GF-D8 (cell line): ENCODE measurements around the gene PLPP7.
"Not testable (repeated sequence)": the region's sequence is repeated elsewhere in the genome, so short reads cannot be mapped to it uniquely, and the experiment has no call there.

Experiments used
- DNase-seq: peaks from one replicate; lab custom pipeline; 2025; lab: John Stamatoyannopoulos, UW

The PLPP7 gene

GRCh38 chr9:131289301-131290035 lies at the start of gene PLPP7:
TSS of gene PLPP7 (plus strand) at chr9:131289723. CDS start at chr9:131289998, 275 bp downstream.
- no peak for DNase-seq

DNA sequence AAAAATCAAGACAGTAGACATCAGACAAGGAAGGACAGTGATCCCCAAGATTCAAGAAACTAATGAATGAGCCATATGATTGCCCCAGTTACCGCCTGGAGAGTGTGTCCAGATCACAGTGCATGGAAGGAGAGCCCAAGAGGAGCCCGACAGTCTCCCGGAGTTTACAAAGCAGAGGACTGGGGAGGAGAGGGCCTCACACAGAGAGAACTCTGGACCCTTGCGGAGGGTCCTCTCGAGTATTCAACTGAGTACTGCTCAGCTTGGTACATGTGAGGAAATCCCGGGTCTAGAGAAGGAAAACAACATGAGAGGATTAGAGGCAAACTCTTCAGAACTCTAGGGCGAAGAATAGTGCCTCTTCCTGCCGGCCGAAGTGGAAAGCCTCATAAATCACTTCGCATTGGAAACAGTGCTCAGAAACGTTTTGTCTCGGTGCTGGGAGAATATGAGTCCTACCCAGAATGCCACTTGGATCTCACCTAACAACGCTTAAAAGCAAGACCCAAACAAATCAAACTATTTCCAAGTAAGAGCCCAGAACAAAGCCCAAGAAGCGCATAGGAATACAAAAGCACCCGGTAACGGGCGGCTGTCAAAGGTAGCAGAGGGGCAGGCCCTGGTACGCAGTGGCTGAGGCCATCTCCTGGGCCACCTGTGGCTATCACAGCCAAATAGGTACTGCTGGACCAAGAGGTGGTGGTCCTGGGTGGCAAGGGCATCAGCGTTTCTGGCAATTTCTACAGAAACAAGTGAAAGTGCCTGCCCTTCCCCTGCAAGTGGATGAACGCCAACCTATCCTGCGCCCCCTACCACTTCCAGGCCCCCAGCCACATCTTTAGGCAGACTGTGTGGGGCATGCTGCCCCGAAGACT lies 49.2 kb upstream of the PLPP7 start:
- DNase-seq, result no peak

DNA sequence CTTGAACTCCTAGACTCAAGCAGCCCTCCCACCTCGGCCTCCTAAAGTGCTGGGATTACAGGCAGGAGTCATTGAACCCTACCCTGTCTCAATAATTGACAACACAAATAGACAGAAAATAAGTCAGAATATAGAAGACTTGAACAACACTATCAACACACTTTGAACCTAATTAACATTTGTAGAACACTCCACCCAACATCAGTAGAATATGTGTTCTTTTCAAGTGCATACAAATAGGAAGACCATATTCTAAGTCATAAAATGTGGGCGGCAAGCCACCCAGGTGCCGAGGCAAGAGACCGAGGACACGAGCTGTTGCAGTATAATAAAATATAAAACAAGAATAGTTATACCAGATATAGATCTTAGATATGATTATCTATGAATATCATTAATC lies 45.2 kb upstream of the PLPP7 start:
- DNase-seq, result not testable (repeated sequence)

- DNase-seq, result no peak
These were observed 42.9 kb upstream of the PLPP7 start for GRCh38 chr9:131246618-131247017.

- DNase-seq, result peak; percentile 28
These were observed 37.4 kb upstream of the PLPP7 start for GRCh38 chr9:131252120-131252519.

GRCh38 chr9:131253891-131254491 lies 35.5 kb upstream of the PLPP7 start:
- peak; percentile 82 for DNase-seq

DNA sequence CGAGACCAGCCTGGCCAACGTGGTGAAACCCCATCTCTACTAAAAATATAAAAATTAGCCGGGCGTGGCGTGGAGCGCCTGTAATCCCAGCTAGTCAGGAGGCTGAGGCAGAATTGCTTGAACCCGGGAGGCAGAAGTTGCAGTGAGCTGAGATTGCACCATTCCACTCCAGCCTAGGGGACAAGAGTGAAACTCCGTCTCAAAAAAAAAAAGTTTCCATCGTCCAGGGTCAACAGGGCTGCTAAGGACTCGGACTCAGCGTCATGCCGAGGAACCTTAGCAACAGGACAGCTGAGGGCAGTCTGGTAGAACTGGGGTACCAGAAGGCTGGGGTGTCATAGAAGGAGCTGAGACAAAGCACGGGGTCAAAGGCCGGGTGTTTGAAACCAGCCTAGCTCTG lies 34.9 kb upstream of the PLPP7 start:
- no peak for DNase-seq

- DNase-seq, result no peak
These were observed 33.8 kb upstream of the PLPP7 start for GRCh38 chr9:131255676-131256197.

DNA sequence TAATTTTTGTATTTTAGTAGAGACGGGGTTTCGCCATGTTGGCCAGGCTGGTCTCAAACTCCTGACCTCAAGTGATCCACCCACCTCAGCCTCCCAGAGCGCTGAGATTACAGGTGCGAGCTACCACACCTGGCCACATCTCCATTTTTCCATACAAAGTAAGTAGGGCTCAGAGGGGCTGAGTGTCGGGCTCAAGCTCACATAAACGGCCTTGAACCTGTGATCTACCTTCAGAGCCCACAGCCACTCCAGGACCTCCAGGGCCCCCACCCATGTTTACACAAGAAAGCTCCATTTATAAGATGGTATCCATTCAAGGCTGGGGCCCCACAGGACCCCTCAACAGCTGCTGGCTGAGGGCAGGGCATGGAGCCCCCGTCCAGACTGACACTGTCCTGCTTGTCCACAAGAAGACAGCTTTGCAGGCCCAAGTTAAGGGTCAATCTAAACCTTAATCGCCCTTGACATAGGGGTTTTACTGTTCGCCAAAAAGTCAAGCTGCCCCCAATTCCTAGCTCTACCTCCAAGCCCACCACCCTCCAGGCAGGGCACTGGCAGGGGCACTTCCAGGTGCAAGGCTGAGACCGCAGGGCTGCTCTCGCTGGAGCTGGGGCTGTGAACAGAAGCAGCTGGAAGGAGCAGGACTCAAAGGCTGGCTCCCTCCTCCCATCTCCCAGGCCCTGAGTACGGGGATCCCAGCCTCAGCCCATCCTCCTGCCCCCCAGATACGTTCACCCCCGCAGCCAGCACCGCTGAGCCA lies 32.1 kb upstream of the PLPP7 start:
- no peak for DNase-seq

GRCh38 chr9:131258186-131258585 lies 31.3 kb upstream of the PLPP7 start:
- DNase-seq, result no peak

GRCh38 chr9:131258698-131259431 lies 30.7 kb upstream of the PLPP7 start:
- DNase-seq, result no peak

- no peak for DNase-seq
These were observed 30.1 kb upstream of the PLPP7 start for GRCh38 chr9:131259432-131259898.

GRCh38 chr9:131259916-131260597 lies 29.5 kb upstream of the PLPP7 start:
- DNase-seq, result no peak

DNA sequence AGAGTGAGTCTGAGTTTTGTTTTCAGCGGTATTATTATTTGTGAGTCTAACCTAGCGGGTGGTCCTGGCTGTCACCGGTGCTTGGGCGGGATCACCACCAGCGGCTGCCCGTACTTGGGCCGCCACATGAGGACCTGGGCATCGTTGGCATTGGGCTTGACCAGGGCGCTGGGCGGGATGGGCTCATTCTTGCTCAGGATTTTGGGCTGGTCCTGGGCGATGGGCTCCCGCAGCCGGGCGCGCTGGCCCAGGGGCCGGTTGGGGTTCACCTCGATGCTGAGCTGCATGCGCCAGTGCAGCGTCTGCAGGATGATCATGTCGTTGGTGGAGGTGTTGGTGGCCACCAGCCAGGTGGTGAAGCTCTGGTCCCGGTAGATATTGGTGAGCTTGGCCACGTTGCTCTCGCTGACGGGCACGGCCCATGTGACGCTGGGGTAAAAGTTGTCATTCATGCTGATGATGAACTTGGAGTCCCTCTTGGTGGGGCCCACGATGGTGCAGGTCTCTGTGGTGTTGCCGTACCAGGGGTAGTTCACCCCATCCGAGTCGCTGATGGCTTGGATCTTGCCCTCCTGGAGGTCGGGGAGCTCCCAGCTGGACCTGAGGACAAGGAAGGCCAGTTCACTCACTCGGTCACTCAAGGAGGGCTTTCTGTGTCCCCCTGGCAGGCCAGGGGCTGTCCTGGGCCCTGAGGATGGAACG lies 28.6 kb upstream of the PLPP7 start:
- no peak for DNase-seq

- DNase-seq, result no peak
These were observed 27.0 kb upstream of the PLPP7 start for GRCh38 chr9:131262327-131263032.

GRCh38 chr9:131263033-131263343 lies 26.5 kb upstream of the PLPP7 start:
- not testable (repeated sequence) for DNase-seq

DNA sequence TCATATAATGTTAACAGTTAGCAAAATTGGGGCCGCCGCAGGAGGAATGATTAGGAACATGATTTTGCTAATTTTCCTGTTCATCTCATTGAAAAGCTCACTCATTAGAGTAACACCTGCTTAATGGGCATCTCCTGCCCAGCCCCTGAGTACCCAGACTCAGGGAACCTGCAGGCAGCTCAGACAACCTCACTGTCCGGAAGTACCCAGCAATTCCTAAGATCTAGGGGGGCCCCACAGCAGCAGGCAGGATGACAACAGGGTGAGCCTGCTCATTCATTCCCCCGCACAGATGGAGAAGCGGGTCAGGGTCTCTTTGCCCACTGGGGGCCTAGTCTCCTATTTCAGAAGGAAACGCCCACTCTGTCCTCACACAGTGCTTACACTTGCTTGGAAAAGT lies 25.8 kb upstream of the PLPP7 start:
- DNase-seq, result no peak

DNA sequence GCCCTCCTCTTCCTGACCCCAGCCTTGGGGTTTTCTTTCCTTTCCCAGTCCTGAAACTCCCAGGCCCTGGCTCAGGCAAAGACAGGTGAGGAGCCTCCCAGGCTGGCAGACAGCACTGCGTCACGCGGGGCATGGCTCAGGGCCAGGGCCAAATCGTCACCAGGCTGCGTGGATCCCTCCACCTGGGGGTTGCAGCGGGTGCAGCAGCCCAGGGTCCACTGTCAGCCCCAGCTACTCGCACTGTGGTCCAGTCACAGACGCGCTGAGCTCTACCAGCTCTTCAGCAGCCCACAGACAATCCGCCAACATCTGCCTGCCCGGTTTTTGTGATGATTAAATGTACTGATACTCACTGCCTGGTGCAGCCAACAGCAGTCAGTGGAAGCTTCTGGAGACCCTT lies 25.3 kb upstream of the PLPP7 start:
- no peak for DNase-seq
